Activated CD4-positive, alpha-beta T cell treated with anti-CD3 and anti-CD28 coated beads for 4 hours (primary cell): Measurements from ENCODE around the gene SYCP3.

ENCODE experiments used
- DNase-seq, 2 donors: peaks; one replicate each; pipeline ENCODE4 v3.0.0-alpha.2; 2020

The SYCP3 gene

GRCh38 chr12:101738920-101739665, at the start of gene SYCP3:
Gene SYCP3 (minus strand): TSS chr12:101739462. CDS start chr12:101737935, 1,527 bp downstream.
- no peak for DNase-seq

DNA sequence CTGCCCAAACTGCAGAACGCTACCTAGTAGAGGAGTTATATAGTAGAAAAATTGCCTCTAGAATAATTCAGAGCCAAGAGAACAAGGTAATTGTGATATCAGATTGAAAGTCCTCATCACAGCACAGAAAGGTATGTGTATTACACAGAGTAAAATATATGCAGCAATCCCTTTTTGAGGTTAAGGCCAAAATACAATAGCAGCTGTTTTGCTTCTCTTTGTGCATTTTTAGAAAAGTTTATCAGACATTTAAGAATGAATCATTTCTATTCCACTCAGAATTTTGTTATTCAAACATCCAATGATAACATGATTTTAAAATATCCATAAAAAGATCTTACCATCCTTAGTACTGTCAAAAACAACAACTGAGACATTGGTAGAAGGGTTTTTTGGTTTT, 46.4 kb upstream of the SYCP3 start:
- DNase-seq, result no peak

- DNase-seq, result no peak
These were observed 45.1 kb upstream of the SYCP3 start for GRCh38 chr12:101784376-101784775.

DNA sequence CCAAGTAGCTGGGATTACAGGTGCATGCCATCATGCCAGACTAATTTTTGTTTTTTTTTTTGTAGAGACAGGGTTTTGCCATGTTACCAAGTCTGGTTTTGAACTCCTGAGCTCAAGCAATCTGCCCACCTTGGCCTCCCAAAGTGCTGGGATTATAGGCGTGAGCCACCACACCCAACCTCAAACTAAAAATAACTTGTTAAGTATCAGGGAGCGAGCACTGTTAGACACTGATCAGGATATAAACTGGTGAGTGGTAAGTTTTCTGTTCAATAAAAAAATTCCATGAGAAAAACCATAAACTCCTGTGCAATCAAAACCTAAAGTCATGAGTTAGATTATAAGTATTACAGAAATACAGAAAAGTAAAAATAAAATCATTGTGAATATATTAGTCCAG, 44.6 kb upstream of the SYCP3 start:
- DNase-seq, result no peak

GRCh38 chr12:101783150-101783549, 43.9 kb upstream of the SYCP3 start:
- no peak for DNase-seq

- no peak for DNase-seq
These were observed 43.0 kb upstream of the SYCP3 start for GRCh38 chr12:101782273-101782731.

- DNase-seq, result no peak
These were observed 42.6 kb upstream of the SYCP3 start for GRCh38 chr12:101781834-101782233.

DNA sequence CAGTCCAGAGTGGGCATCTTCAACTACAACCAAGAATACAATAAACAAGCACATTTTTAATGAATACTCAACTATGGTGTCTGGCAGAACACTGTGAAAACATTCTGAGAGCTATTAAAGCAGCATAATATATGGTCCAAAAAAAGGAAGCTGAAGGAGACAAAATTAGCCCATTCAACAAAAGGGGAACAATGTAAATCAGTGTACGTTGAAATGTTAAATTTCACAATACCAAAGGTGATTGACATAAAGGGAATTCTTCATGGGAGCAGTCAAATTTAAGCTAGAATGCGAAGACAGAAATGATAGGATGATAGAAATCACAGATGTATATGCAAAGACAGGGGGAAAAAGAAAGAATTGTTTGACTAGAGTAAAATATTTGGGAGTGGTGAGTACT, 41.3 kb upstream of the SYCP3 start:
- DNase-seq, result no peak

DNA sequence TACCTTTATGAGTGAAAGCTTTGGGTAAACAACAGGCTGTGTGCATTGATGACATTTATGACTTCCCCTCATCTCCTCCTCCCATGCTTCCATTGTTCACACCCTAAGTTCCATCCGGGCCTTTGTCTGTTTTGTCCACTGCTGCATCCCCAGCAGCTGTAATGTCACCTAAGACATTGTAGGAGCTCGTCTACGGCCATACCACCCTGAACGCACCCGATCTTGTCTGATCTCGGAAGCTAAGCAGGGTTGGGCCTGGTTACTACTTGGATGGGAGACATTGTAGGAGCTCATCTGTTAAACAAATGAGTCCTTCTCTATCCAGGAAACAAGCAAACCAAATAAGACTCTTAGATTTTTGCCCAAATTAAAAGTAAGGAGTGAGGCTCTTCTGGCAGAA, 40.4 kb upstream of the SYCP3 start:
- no peak for DNase-seq

GRCh38 chr12:101779200-101779599, 39.9 kb upstream of the SYCP3 start:
- no peak for DNase-seq

DNA sequence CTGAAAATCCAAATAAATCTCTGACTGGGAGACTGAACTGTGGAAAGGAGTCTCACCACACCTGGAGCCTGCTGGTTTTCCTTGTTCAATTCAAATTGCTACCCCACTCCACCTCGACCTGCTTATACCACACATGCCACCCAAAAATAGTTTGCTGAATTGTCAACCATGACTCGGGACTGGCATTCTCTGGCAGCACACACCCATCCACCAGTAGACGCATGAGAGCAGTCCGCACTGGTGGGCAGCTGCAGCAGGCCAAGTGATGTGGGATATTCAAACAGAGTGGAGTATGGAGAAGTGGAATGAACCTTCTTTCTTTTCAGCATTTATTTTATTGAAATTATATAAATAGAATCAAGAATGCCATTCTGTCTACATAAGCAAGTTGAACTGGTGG, 38.7 kb upstream of the SYCP3 start:
- DNase-seq, result no peak

GRCh38 chr12:101777485-101777884, 38.2 kb upstream of the SYCP3 start:
- no peak for DNase-seq

- no peak for DNase-seq
These were observed 36.6 kb upstream of the SYCP3 start for GRCh38 chr12:101775816-101776215.

- peak; percentile 55 to 68 for DNase-seq
These were observed 34.4 kb upstream of the SYCP3 start for GRCh38 chr12:101773650-101774162.

GRCh38 chr12:101772012-101772775, 32.9 kb upstream of the SYCP3 start:
- DNase-seq, result no peak

DNA sequence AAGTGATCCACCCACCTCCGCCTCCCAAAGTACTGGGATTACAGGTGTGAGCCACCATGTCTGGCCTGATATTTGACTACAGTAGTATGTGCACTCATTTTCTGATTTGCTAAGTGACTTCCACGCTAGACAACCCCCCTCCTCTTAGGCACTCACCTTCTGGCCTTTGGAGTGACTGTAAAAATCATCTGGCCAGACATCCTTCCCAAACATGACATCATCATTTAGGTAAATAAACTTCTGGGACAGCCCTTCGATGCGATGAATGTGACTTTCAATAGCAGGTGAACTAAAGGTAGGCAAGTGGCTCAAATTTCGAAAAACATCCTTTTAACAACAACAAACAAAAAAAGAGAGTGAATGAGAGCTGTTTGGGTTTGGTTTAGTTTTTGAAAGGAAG, 30.6 kb upstream of the SYCP3 start:
- DNase-seq, result no peak

- no peak for DNase-seq
These were observed 29.5 kb upstream of the SYCP3 start for GRCh38 chr12:101768781-101769180.

- no peak for DNase-seq
These were observed 28.3 kb upstream of the SYCP3 start for GRCh38 chr12:101767537-101767936.

DNA sequence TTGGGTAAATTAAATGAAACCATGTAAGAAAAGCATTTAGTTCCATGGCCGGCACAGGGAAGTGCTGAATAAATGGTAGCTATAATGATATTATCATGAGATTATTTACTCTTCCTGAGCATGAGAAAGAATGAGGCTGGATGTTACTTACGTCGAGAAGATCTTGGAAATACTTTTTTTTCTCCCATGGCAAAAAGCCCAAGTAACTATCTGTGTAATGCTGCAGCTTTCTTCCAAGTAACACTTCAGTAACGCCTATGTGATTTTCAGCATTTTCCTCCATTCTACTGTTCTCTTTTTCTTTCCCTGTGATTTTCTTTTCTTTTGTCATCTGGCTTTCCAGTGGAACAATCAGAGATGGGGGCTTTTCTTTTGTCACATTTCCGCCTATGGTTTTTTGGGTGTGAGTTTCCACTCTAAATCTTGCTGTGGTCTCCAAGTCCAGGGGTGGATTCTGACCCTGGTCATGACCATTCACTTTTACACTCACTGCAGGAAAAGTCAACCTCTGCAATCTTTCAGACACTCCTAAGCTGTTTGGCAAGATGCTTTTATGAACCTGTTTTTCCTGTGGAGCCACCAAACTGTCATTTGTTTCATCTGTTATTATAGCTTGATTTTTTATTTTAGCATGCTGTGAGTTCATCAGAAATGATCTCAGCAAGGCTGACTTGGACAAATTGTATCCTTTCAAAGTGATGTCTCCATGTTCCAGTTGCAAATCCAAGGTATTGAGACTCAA, 25.0 kb upstream of the SYCP3 start:
- no peak for DNase-seq

DNA sequence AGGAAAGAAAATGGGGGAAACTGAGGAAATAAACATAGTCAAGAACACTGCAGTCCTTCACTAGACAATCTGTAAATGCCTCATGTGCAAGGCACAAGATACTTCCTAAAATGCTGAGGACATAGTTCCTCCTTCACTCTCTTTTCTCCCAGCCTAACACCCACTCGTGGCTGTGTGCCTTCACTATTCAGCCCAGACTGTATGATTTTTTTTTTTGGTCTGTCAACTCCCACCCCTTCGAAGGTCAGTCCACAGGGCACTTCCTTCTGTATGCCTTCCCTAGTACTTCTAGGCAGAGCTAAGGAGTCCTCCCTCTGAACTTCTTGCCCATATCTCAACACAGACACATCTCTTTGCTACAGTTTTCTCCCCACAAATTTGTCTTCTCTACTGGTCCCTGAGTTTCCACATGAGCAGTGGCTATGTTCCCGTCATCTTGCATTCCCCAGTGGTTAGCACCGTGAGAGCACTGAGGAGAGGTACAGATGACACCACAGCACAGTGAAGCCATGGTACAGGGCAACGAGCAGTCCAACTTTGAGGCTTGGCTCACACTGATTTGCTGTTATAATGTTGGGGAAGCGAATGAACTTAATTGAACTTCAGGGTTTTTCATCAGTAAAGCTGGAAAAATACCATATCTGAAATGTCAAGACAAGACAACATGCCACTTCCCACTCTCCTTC, 24.1 kb upstream of the SYCP3 start:
- no peak for DNase-seq

DNA sequence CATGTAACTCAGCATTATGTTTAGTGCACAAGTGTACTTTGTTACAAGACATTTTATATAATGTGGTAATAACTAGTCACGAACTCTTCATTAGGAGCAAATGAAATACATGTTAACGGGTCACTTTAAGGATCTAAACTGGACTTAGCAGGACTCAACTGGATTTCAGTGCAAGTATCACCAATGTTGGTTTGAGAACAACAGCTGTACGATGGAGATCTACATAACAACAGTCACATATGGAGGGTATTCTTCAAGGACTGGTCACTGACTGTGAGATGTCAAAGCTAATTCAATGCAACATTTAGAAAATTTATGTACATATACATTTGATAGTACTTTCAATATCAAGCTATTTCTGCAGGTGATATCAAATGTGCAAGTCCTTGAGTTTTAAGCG, 22.5 kb upstream of the SYCP3 start:
- no peak for DNase-seq

GRCh38 chr12:101761350-101761749, 22.1 kb upstream of the SYCP3 start:
- DNase-seq, result no peak
